Neural progenitor cell (in vitro differentiated cells): ENCODE results near the gene PPP1R37. TPM values are rescaled to one million over a fixed set of nuclear protein-coding genes. Genes with fewer than 3 reads are reported as not detected.

ENCODE experiments used
- DNase-seq: peaks from one replicate; pipeline ENCODE4 v3.0.0-alpha.2; 2016; ENCODE audit warnings: low spot score
- H2AFZ ChIP-seq: fragments of 200-600 bp; sonication (generic); replicated peaks from 2 replicates; pipeline ENCODE4 v1.6.1; 2016; ENCODE audit warnings: antibody characterized with exemption
- H3F3A ChIP-seq: fragments of 200-600 bp; sonication (generic); 2 replicates; pipeline ENCODE4 v1.6.1; 2016; ENCODE audit warnings: antibody characterized with exemption, low read depth
- H3K27ac ChIP-seq: fragments of 200-600 bp; sonication (generic); 2 replicates; pipeline ENCODE4 v1.5.1; 2016; ENCODE audit warnings: mild to moderate bottlenecking
- H3K27me3 ChIP-seq: fragments of 200-600 bp; sonication (generic); 2 replicates; pipeline ENCODE4 v1.6.1; 2016; ENCODE audit warnings: mild to moderate bottlenecking, moderate library complexity
- H3K36me3 ChIP-seq: fragments of 200-600 bp; sonication (generic); 2 replicates; pipeline ENCODE4 v1.5.1; 2016
- H3K4me1 ChIP-seq: fragments of 200-600 bp; sonication (generic); 2 replicates; pipeline ENCODE4 v1.6.1; 2016; ENCODE audit warnings: mixed run types
- H3K4me2 ChIP-seq: fragments of 200-600 bp; sonication (generic); 2 replicates; pipeline ENCODE4 v1.6.1; 2016
- H3K4me3 ChIP-seq: fragments of 200-600 bp; sonication (generic); 2 replicates; pipeline ENCODE4 v1.5.1; 2016
- H3K79me2 ChIP-seq: fragments of 200-600 bp; sonication (generic); 2 replicates; pipeline ENCODE4 v1.6.1; 2016; ENCODE audit warnings: low read depth
- H3K9ac ChIP-seq: fragments of 200-600 bp; sonication (generic); 2 replicates; pipeline ENCODE4 v1.6.1; 2016
- H3K9me3 ChIP-seq: fragments of 200-600 bp; sonication (generic); 2 replicates; pipeline ENCODE4 v1.5.1; 2016; ENCODE audit warnings: low read depth
- H4K20me1 ChIP-seq: fragments of 200-600 bp; sonication (generic); 2 replicates; pipeline ENCODE4 v1.6.1; 2016; ENCODE audit warnings: low read depth
- H3K27ac Mint-ChIP-seq: 3 replicates; pipeline ENCODE4 v1.8.0; 2021; ENCODE audit warnings: mixed read lengths
- H3K27me3 Mint-ChIP-seq: 2 replicates; pipeline ENCODE4 v1.8.0; 2022; ENCODE audit warnings: low read depth, mild to moderate bottlenecking, inconsistent platforms, moderate library complexity, mixed read lengths; ENCODE audit not compliant: insufficient read depth
- H3K36me3 Mint-ChIP-seq: 3 replicates; pipeline ENCODE4 v1.8.0; 2021; ENCODE audit warnings: mixed read lengths
- H3K4me1 Mint-ChIP-seq: 3 replicates; pipeline ENCODE4 v1.8.0; 2021; ENCODE audit warnings: mixed read lengths
- H3K4me3 Mint-ChIP-seq: 3 replicates; pipeline ENCODE4 v1.8.0; 2021; ENCODE audit warnings: mild to moderate bottlenecking, moderate library complexity, mixed read lengths
- H3K9me3 Mint-ChIP-seq: 3 replicates; pipeline ENCODE4 v1.8.0; 2020; ENCODE audit warnings: mixed read lengths
- CTCF ChIP-seq: fragments of 200-600 bp; sonication (generic); IDR thresholded peaks from 2 replicates; pipeline ENCODE4 v1.5.1; 2017; ENCODE audit warnings: antibody characterized with exemption, mild to moderate bottlenecking
- EZH2 ChIP-seq: fragments of 200-600 bp; sonication (generic); IDR thresholded peaks from 2 replicates; pipeline ENCODE4 v1.6.1; 2017; ENCODE audit warnings: antibody characterized with exemption, mild to moderate bottlenecking, moderate library complexity
- EZH2phosphoT487 ChIP-seq: fragments of 200-600 bp; sonication (generic); IDR thresholded peaks from 2 replicates; pipeline ENCODE4 v1.6.1; 2017; ENCODE audit warnings: antibody characterized with exemption
- total RNA-seq: library from RNA; depleted of rRNA; stranded (reverse); fragments of >200 nt; gene quantifications from 2 replicates; pipeline ENCODE4 v1.2.3, GENCODE V29; 2015; ENCODE audit warnings: low replicate concordance

PPP1R37 gene
- total RNA-seq, 1 donor from 2014 or later = 8.1 TPM

- no peaks in the 10 kb centered on the region for H3K36me3 ChIP-seq
- H3K4me3 ChIP-seq = no peak overlapping the region
- H4K20me1 ChIP-seq = peaks cover 63% of the 10 kb centered on the region
- Mint-ChIP-seq H3K4me3 (no peak overlapping the region), H3K4me1 (peaks cover 16% of the 10 kb centered on the region), H3K27me3 (peaks cover 3% of the 10 kb centered on the region), H3K36me3 (no peaks in the 10 kb centered on the region), H3K9me3 (no peaks in the 10 kb centered on the region), H3K27ac (peak overlapping the region; percentile 23)
- H3K27ac ChIP-seq = peak overlapping the region; percentile 53
- no peaks in the 10 kb centered on the region for H3F3A ChIP-seq
- DNase-seq = no peak
- TF ChIP-seq EZH2phosphoT487 = no peak
- no peak for TF ChIP-seq CTCF
- TF ChIP-seq EZH2 = no peak
- H3K9ac ChIP-seq = no peak overlapping the region
- peaks cover 31% of the 10 kb centered on the region for H3K79me2 ChIP-seq
- H2AFZ ChIP-seq = no peak overlapping the region
- no peak overlapping the region for H3K4me2 ChIP-seq
- no peaks in the 10 kb centered on the region for H3K27me3 ChIP-seq
- H3K4me1 ChIP-seq = peaks cover 13% of the 10 kb centered on the region
- no peaks in the 10 kb centered on the region for H3K9me3 ChIP-seq
These were observed 44.3 kb downstream of the PPP1R37 start for GRCh38 chr19:45137179-45137761.

- Mint-ChIP-seq H3K9me3 (no peaks in the 10 kb centered on the region), H3K27me3 (peaks cover 3% of the 10 kb centered on the region), H3K4me1 (peaks cover 16% of the 10 kb centered on the region), H3K4me3 (no peak overlapping the region), H3K27ac (peak overlapping the region; percentile 23), H3K36me3 (peaks cover 7% of the 10 kb centered on the region)
- no peaks in the 10 kb centered on the region for H3F3A ChIP-seq
- H3K4me2 ChIP-seq = peak overlapping the region; percentile 13
- H3K27ac ChIP-seq = no peak overlapping the region
- H3K27me3 ChIP-seq = no peaks in the 10 kb centered on the region
- peaks cover 13% of the 10 kb centered on the region for H3K4me1 ChIP-seq
- H3K79me2 ChIP-seq = peaks cover 26% of the 10 kb centered on the region
- no peak overlapping the region for H3K9ac ChIP-seq
- no peaks in the 10 kb centered on the region for H3K9me3 ChIP-seq
- DNase-seq = no peak
- H2AFZ ChIP-seq = no peak overlapping the region
- TF ChIP-seq EZH2phosphoT487 = no peak
- no peak for TF ChIP-seq EZH2
- TF ChIP-seq CTCF = no peak
- no peak overlapping the region for H3K4me3 ChIP-seq
- H4K20me1 ChIP-seq = peaks cover 54% of the 10 kb centered on the region
- no peaks in the 10 kb centered on the region for H3K36me3 ChIP-seq
These were observed 45.3 kb downstream of the PPP1R37 start for GRCh38 chr19:45138303-45138751.

GRCh38 chr19:45139286-45140143 lies 46.5 kb downstream of the PPP1R37 start:
- H3K36me3 ChIP-seq = no peaks in the 10 kb centered on the region
- H3K9ac ChIP-seq = no peak overlapping the region
- H3F3A ChIP-seq = no peaks in the 10 kb centered on the region
- H3K4me1 ChIP-seq = peaks cover 13% of the 10 kb centered on the region
- TF ChIP-seq EZH2phosphoT487 (no peak), CTCF (no peak), EZH2 (no peak)
- Mint-ChIP-seq H3K9me3 (no peaks in the 10 kb centered on the region), H3K27ac (no peak overlapping the region), H3K27me3 (peaks cover 5% of the 10 kb centered on the region), H3K4me1 (peaks cover 16% of the 10 kb centered on the region), H3K36me3 (peaks cover 7% of the 10 kb centered on the region), H3K4me3 (no peak overlapping the region)
- H3K27ac ChIP-seq = no peak overlapping the region
- H3K9me3 ChIP-seq = no peaks in the 10 kb centered on the region
- H4K20me1 ChIP-seq = peaks cover 43% of the 10 kb centered on the region
- no peaks in the 10 kb centered on the region for H3K27me3 ChIP-seq
- peaks cover 23% of the 10 kb centered on the region for H3K79me2 ChIP-seq
- no peak overlapping the region for H3K4me2 ChIP-seq
- H2AFZ ChIP-seq = no peak overlapping the region
- H3K4me3 ChIP-seq = no peak overlapping the region
- DNase-seq = no peak
